Endothelial cell of umbilical vein (primary cell): ENCODE measurements around the gene ZNF786. TPM values are rescaled to one million over a fixed set of nuclear protein-coding genes. Genes with fewer than 3 reads are reported as not detected.

Experiments used
- BruUV-seq: library from RNA; stranded (reverse); fragments of 400-500 nt; replicated peaks from 2 replicates; lab custom pipeline; 2021; lab: Mats Ljungman, UMichigan
- CTCF ChIA-PET: fragments of 300-600, 350-600 bp; sonication (Branson Sonifier 250); formaldehyde crosslinking; loops from one replicate; lab custom pipeline; 2021; ENCODE audit warnings: antibody characterized with exemption, inconsistent platforms; lab: Charles Lee
- POLR2A ChIA-PET: fragments of 300-600, 350-600 bp; sonication (Branson Sonifier 250); formaldehyde crosslinking; loops from one replicate; lab custom pipeline; 2021; ENCODE audit warnings: antibody characterized with exemption, inconsistent platforms; lab: Charles Lee
- DNase-seq: peaks from one replicate; pipeline ENCODE4 v3.0.0-alpha.2; 2011; ENCODE audit warnings: low read depth, low spot score
- FAIRE-seq: peaks from 2 replicates; lab custom pipeline; 2011; peaks lifted over from hg19 to GRCh38; lab: Jason Lieb, UNC
- H2AFZ ChIP-seq: 2 replicates; pipeline ENCODE4 v1.6.0; 2012; ENCODE audit warnings: low read depth, low read length, control low read depth, inconsistent platforms
- H3K27ac ChIP-seq: 2 replicates; pipeline ENCODE4 v1.5.1; 2011; ENCODE audit warnings: low read depth, mild to moderate bottlenecking, control low read depth, low read length, moderate library complexity; ENCODE audit not compliant: insufficient read depth
- H3K27me3 ChIP-seq, 2 experiments: 2 replicates each; pipeline versions ENCODE4 v1.6.0 to v1.6.1; 2011; ENCODE audit warnings: low read length in 2 of 2, mixed read lengths in 1 of 2; ENCODE audit not compliant: control insufficient read depth in 2 of 2, insufficient read depth in 2 of 2
- H3K36me3 ChIP-seq, 2 experiments: 2 replicates in 1 of 2; 3 replicates in 1 of 2; pipeline ENCODE4 v1.5.1; 2011; ENCODE audit warnings: low read length in 2 of 2, mild to moderate bottlenecking in 1 of 2, moderate library complexity in 1 of 2; ENCODE audit not compliant: control insufficient read depth in 2 of 2, insufficient read depth in 2 of 2; ENCODE audit errors: extremely low read depth in 1 of 2
- H3K4me1 ChIP-seq: 3 replicates; pipeline ENCODE4 v1.5.1; 2011; ENCODE audit warnings: mild to moderate bottlenecking, low read length; ENCODE audit not compliant: control insufficient read depth, insufficient read depth; ENCODE audit errors: extremely low read depth
- H3K4me2 ChIP-seq: 2 replicates; pipeline ENCODE4 v1.6.1; 2011; ENCODE audit warnings: low read length, control low read depth, mixed read lengths; ENCODE audit not compliant: insufficient read depth
- H3K4me3 ChIP-seq, 3 experiments: fragments of 200-600 bp in 1 of 3; sonication (generic), shearing (Covaris generic) in 1 of 3; replicated peaks in 1 of 3; 2 replicates each; pipeline ENCODE4 v1.5.1; 2011 to 2016; ENCODE audit warnings: control low read depth in 3 of 3, low read length in 3 of 3, mild to moderate bottlenecking in 2 of 3, inconsistent platforms in 1 of 3, low read depth in 1 of 3, moderate library complexity in 1 of 3; ENCODE audit not compliant: insufficient read depth in 1 of 3
- H3K79me2 ChIP-seq: 2 replicates; pipeline ENCODE4 v1.6.0; 2012; ENCODE audit warnings: low read length, inconsistent platforms; ENCODE audit not compliant: control insufficient read depth, insufficient read depth
- H3K9ac ChIP-seq: replicated peaks from 2 replicates; pipeline ENCODE3; 2011; ENCODE audit warnings: low read length, control low read depth; ENCODE audit not compliant: insufficient read depth; ENCODE audit errors: extremely low read depth
- H3K9me1 ChIP-seq: replicated peaks from 3 replicates; pipeline ENCODE4 v1.6.0; 2011; ENCODE audit warnings: mild to moderate bottlenecking, low read length; ENCODE audit not compliant: control insufficient read depth, insufficient read depth; ENCODE audit errors: extremely low read depth
- H3K9me3 ChIP-seq: replicated peaks from 2 replicates; pipeline ENCODE4 v1.5.1; 2012; ENCODE audit warnings: low read length, inconsistent platforms; ENCODE audit not compliant: control insufficient read depth, insufficient read depth
- H4K20me1 ChIP-seq: replicated peaks from 2 replicates; pipeline ENCODE3; 2011; ENCODE audit warnings: mild to moderate bottlenecking, low read length; ENCODE audit not compliant: control insufficient read depth, insufficient read depth; ENCODE audit errors: extremely low read depth
- EZH2 ChIP-seq: IDR thresholded peaks from 2 replicates; pipeline ENCODE4 v1.6.1; 2012; ENCODE audit warnings: borderline replicate concordance, low read depth, mild to moderate bottlenecking, moderate library complexity, low read length, inconsistent platforms; ENCODE audit not compliant: severe bottlenecking
- FOS ChIP-seq: IDR thresholded peaks from 2 replicates; pipeline ENCODE4 v1.6.1; 2011; ENCODE audit warnings: mild to moderate bottlenecking, low read length, moderate library complexity, borderline replicate concordance; ENCODE audit not compliant: insufficient read depth
- GATA2 ChIP-seq: IDR thresholded peaks from 2 replicates; pipeline ENCODE4 v1.7.0; 2011; ENCODE audit warnings: low read depth, mild to moderate bottlenecking, moderate library complexity, mixed read lengths, low read length; ENCODE audit not compliant: insufficient read length, insufficient read depth
- JUN ChIP-seq: IDR thresholded peaks from 2 replicates; pipeline ENCODE4 v1.6.1; 2011; ENCODE audit warnings: borderline replicate concordance, low read depth; ENCODE audit not compliant: insufficient read length, insufficient read depth
- MYC ChIP-seq: IDR thresholded peaks from one replicate; pipeline ENCODE4 v1.6.1; 2011; ENCODE audit warnings: mild to moderate bottlenecking, low read depth, low read length
- POLR2A ChIP-seq: IDR thresholded peaks from 2 replicates; pipeline ENCODE4 v1.6.1; 2012; ENCODE audit warnings: low read depth, mild to moderate bottlenecking, control low read depth, low read length
- POLR2AphosphoS5 ChIP-seq: IDR thresholded peaks from 2 replicates; pipeline ENCODE4 v1.6.1; 2012; ENCODE audit warnings: low read depth, mild to moderate bottlenecking, control low read depth, low read length, moderate library complexity; ENCODE audit not compliant: insufficient read depth
- dilution Hi-C: fragments of 300-500 bp; cut with MboI; formaldehyde crosslinking; loops from one replicate; pipeline ENCODE4 v1.15.0; 2019; ENCODE audit warnings: low sequenced_read_pairs; ENCODE audit not compliant: extremely low pct_ligation_motif_present
- intact Hi-C: fragments of 100-400 bp; cut with micrococcal nuclease; formaldehyde crosslinking; loops from one replicate; pipeline ENCODE4 v1.10.0; 2022
- polyA plus RNA-seq, 4 experiments: library from polyadenylated mRNA; depleted of rRNA in 3 of 4; stranded (reverse) in 3 of 4; unstranded in 1 of 4; fragments of >200 nt; gene quantifications; 2 replicates each; pipeline versions ENCODE4 v1.2.1 to v1.2.3, GENCODE V29; 2011 to 2012; ENCODE audit warnings: missing spikeins in 1 of 4
- total RNA-seq: library from RNA; stranded (reverse); gene quantifications from 2 replicates; pipeline ENCODE4 v1.2.3, GENCODE V29; 2021
- TF ChIP-seq, protein P1 (sequence below), 2 donors: IDR thresholded peaks; 1 replicate in 1 of 2; 2 replicates in 1 of 2; pipeline ENCODE4 v1.5.1; 2011; ENCODE audit warnings: low read length in 2 of 2, mild to moderate bottlenecking in 2 of 2, moderate library complexity in 2 of 2, control low read depth in 1 of 2, inconsistent platforms in 1 of 2, low read depth in 1 of 2; ENCODE audit not compliant: insufficient read depth in 1 of 2; ENCODE audit errors: extremely low read depth in 1 of 2
- TF ChIP-seq, protein P2 (sequence below): IDR thresholded peaks from 2 replicates; pipeline ENCODE4 v1.6.1; 2011; ENCODE audit not compliant: insufficient read depth, insufficient read length

Gene ZNF786
- total and polyA plus RNA-seq, 2 donors (not counting 3 experiments of a cell fraction or from before 2014, with no cell fraction given) = 2.8 to 5.9 TPM

DNA sequence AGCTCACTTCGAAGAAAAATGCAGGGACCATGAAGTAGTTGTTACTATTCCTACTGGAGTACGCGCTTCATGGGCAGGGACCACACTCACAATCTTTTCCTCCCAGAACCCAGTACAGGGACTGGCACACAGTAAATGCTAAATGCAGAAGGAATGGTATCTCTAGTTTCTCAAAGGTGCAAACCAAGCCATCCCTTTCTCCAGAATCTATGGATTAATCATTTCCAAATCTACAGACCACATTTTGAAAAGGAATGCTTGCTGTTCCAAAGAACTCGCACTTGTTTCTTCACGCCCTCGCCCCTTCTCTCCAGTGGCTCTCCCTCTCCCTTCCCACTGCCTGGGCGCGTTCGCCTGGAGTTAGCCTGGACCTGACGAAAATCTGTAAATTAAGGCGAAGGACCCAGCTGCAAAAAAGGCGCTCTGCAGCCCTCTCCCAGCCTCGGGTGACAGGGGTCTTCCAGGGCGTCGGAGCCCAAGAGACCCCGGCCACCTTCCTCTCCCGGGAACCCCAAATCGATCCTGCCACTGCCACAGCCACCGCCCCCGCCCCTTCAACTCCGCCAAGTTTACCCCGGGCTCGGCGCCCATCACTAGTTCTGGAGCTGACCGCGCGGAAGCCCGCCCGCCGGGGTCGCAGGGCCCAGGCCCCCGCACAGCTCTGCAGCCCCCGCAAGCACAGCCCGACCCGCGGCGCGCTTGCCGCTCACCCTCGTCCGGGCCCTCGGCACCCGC is 62.7 kb downstream of the ZNF786 start:
- Histone ChIP-seq H3K4me1 (peaks cover 12% of the 10 kb centered on the region), H3K9me3 (no peaks in the 10 kb centered on the region), H3K9ac (peak overlapping the region; percentile 88), H2AFZ (peak overlapping the region; percentile 53), H3K36me3 (no peaks in the 10 kb centered on the region), H3K27ac (peak overlapping the region; percentile 56), H3K4me3 (peak overlapping the region; percentile 62 to 91 (median 80)), H3K9me1 (no peaks in the 10 kb centered on the region), H3K27me3 (no peaks in the 10 kb centered on the region), H3K79me2 (peaks cover 50% of the 10 kb centered on the region), H4K20me1 (no peaks in the 10 kb centered on the region), H3K4me2 (peak overlapping the region; percentile 86)
- dilution Hi-C loops = no loop called here
- peak; percentile 51 for DNase-seq
- intact Hi-C loops = loop anchor here (1.0 to 10.0 kb wide), 10 partner anchors 22 to 467 kb away; partner anchors contain the start of genes EZH2, ZNF282, ZNF398 and ZNF425
- FAIRE-seq = peak; percentile 52
- CTCF ChIA-PET = interaction anchor here (4.9 to 7.6 kb wide), 2 partner anchors 21 to 38 kb away, joined by 40 to 79 read pairs; no protein-coding TSS in a partner anchor
- POLR2A ChIA-PET = interaction anchor here (2.4 kb wide), 1 partner anchor 38 kb away, joined by 7 read pairs; no protein-coding TSS in a partner anchor
- TF ChIP-seq GATA2 = no peak
- TF ChIP-seq, protein P1, sequence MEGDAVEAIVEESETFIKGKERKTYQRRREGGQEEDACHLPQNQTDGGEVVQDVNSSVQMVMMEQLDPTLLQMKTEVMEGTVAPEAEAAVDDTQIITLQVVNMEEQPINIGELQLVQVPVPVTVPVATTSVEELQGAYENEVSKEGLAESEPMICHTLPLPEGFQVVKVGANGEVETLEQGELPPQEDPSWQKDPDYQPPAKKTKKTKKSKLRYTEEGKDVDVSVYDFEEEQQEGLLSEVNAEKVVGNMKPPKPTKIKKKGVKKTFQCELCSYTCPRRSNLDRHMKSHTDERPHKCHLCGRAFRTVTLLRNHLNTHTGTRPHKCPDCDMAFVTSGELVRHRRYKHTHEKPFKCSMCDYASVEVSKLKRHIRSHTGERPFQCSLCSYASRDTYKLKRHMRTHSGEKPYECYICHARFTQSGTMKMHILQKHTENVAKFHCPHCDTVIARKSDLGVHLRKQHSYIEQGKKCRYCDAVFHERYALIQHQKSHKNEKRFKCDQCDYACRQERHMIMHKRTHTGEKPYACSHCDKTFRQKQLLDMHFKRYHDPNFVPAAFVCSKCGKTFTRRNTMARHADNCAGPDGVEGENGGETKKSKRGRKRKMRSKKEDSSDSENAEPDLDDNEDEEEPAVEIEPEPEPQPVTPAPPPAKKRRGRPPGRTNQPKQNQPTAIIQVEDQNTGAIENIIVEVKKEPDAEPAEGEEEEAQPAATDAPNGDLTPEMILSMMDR (IDR thresholded peaks at IDR 0.05; ENCODE audit: extremely low read depth in 1 of 2, insufficient read depth in 1 of 2, low read depth in 1 of 2, low read length in 2 of 2) = no peak
- no peak for TF ChIP-seq POLR2AphosphoS5
- TF ChIP-seq POLR2A = no peak
- TF ChIP-seq JUN = no peak
- no peak for TF ChIP-seq MYC
- TF ChIP-seq, protein P2, sequence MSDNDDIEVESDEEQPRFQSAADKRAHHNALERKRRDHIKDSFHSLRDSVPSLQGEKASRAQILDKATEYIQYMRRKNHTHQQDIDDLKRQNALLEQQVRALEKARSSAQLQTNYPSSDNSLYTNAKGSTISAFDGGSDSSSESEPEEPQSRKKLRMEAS = no peak
- TF ChIP-seq FOS = no peak
- TF ChIP-seq EZH2 = no peak
- BruUV-seq = no TSS peak
